T-cell (primary cell): ENCODE data around the gene GARRE1. TPM values are rescaled to one million over a fixed set of nuclear protein-coding genes. Genes with fewer than 3 reads are reported as not detected.

Experiments
- ATAC-seq, 4 experiments: fragments of 200-7000 bp in 3 of 4; fragments of 150-1000 bp in 1 of 4; cut with Tn5 transposase; replicated peaks in 1 of 4; 1 replicate in 3 of 4; 2 replicates in 1 of 4; pipeline ENCODE4 v1.10.0; 2021; ENCODE audit warnings: moderate library complexity in 3 of 4, mild to moderate bottlenecking in 2 of 4, moderate number of reproducible peaks in 1 of 4
- CTCF ChIA-PET, 2 donors: fragments of 300-600 bp; sonication (Branson Sonifier 250); formaldehyde crosslinking; loops; one replicate each; lab custom pipeline; 2022; ENCODE audit warnings: antibody characterized with exemption in 2 of 2; lab: Charles Lee
- POLR2A ChIA-PET, 2 donors: fragments of 300-600 bp; sonication (Branson Sonifier 250); formaldehyde crosslinking; loops; one replicate each; lab custom pipeline; 2022; ENCODE audit warnings: antibody characterized with exemption in 2 of 2; lab: Charles Lee
- DNase-seq, 35 experiments: peaks; one replicate each; pipeline versions ENCODE4 v3.0.0 to v3.0.0-alpha.2; 2013 to 2023
- H3K27ac ChIP-seq: one replicate; pipeline ENCODE4 v1.5.1; 2013; ENCODE audit warnings: low read length
- H3K27me3 ChIP-seq, 2 experiments: replicated peaks in 1 of 2; 1 replicate in 1 of 2; 2 replicates in 1 of 2; pipeline versions ENCODE4 v1.6.1 to v1.7.0; 2013; ENCODE audit warnings: low read length in 1 of 2, mixed read lengths in 1 of 2; ENCODE audit not compliant: control insufficient read depth in 2 of 2, insufficient read depth in 2 of 2; ENCODE audit errors: extremely low read depth in 1 of 2
- H3K36me3 ChIP-seq, 2 donors: 1 replicate in 1 of 2; 2 replicates in 1 of 2; pipeline versions ENCODE4 v1.6.1 to v1.7.0; 2013; ENCODE audit warnings: low read length in 1 of 2; ENCODE audit not compliant: control insufficient read depth in 2 of 2, insufficient read depth in 1 of 2; ENCODE audit errors: extremely low read depth in 1 of 2
- H3K4me1 ChIP-seq, 2 experiments: 1 replicate in 1 of 2; 2 replicates in 1 of 2; pipeline versions ENCODE4 v1.6.1 to v1.7.0; 2013; ENCODE audit warnings: low read length in 2 of 2, mixed read lengths in 1 of 2; ENCODE audit not compliant: insufficient read depth in 2 of 2, control insufficient read depth in 1 of 2; ENCODE audit errors: extremely low read depth in 1 of 2
- H3K4me3 ChIP-seq, 2 donors: 1 replicate in 1 of 2; 2 replicates in 1 of 2; pipeline versions ENCODE4 v1.5.1 to v1.7.0; 2013; ENCODE audit warnings: mild to moderate bottlenecking in 2 of 2, low read length in 1 of 2, moderate library complexity in 1 of 2; ENCODE audit not compliant: control insufficient read depth in 1 of 2; ENCODE audit errors: extremely low read depth in 1 of 2
- H3K9me3 ChIP-seq: 2 replicates; pipeline ENCODE4 v1.7.0; 2013
- H3K27ac Mint-ChIP-seq, 2 donors: one replicate each; pipeline ENCODE4 v1.8.0; 2020 to 2021; ENCODE audit warnings: mild to moderate bottlenecking in 2 of 2, mixed read lengths in 2 of 2
- H3K27me3 Mint-ChIP-seq, 2 donors: one replicate each; pipeline ENCODE4 v1.8.0; 2021 to 2022; ENCODE audit warnings: mixed read lengths in 2 of 2
- H3K36me3 Mint-ChIP-seq: one replicate; pipeline ENCODE4 v1.8.0; 2021; ENCODE audit warnings: mixed read lengths
- H3K4me1 Mint-ChIP-seq, 3 donors: one replicate each; pipeline ENCODE4 v1.8.0; 2020 to 2022; ENCODE audit warnings: mixed read lengths in 3 of 3, mild to moderate bottlenecking in 1 of 3
- H3K4me3 Mint-ChIP-seq, 3 donors: one replicate each; pipeline ENCODE4 v1.8.0; 2020 to 2022; ENCODE audit warnings: mild to moderate bottlenecking in 3 of 3, mixed read lengths in 3 of 3, moderate library complexity in 3 of 3
- H3K9me3 Mint-ChIP-seq, 3 donors: one replicate each; pipeline ENCODE4 v1.8.0; 2020 to 2022; ENCODE audit warnings: mixed read lengths in 3 of 3
- WGBS: methylation state at CpG from one replicate; pipeline ENCODE4 v1.1.5; 2013; ENCODE audit warnings: missing lambda C conversion rate; ENCODE audit not compliant: insufficient coverage; 5-methylcytosine and 5-hydroxymethylcytosine counted together
- total RNA-seq, 35 experiments: library from RNA in 6 of 35; stranded (reverse) in 6 of 35; fragments of 120-200 nt in 1 of 35; gene quantifications; one replicate each; pipeline versions ENCODE4 v1.2.1 to v1.2.4 and lab custom pipeline; 2013 to 2026

The GARRE1 gene
- total RNA-seq, 5 donors from 2014 or later (not counting 1 experiment from before 2014, with no cell fraction given) = 31.8 to 51.6 (median 34.8) TPM

DNA sequence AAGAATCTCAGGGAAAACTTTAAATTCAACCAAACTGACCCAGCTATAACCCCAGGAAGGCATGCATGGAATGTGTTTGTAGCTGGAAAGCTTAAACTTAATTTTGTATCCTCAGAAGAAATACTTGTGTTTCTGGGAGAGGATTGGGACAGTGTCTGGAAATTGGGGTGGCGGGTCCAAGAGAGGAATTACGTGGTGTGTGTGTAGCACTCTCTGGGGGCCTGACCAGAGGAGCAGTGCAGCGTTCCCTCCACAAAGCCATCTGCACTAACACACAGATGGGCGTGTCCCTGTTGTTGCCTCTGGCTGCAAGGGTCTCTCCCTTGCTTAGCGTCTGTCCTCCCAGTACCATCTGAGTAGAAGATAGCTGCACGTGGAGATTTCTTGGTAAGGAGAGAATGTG lies 6.4 kb downstream of the GARRE1 start:
- H3K4me1 ChIP-seq = peaks cover 20 to 37% of the 10 kb centered on the region in 2 experiments
- H3K27me3 ChIP-seq = no peaks in the 10 kb centered on the region
- H3K36me3 ChIP-seq = peaks cover 0 to 7% of the 10 kb centered on the region in 2 donors
- ChIA-PET POLR2A (interaction anchor here (0.5 to 1.2 kb wide), 4 partner anchors 9 to 73 kb away, joined by 3 to 6 read pairs (median 4); no protein-coding TSS in a partner anchor), CTCF (interaction anchor here in 1 of 2 donors (0.9 to 1.0 kb wide), 2 partner anchors 27 to 86 kb away, joined by 3 to 5 read pairs; no protein-coding TSS in a partner anchor)
- Mint-ChIP-seq H3K36me3 (peaks cover 13% of the 10 kb centered on the region), H3K27me3 (no peaks in the 10 kb centered on the region), H3K4me3 (no peak overlapping the region), H3K27ac (peak overlapping the region; percentile 38 to 73), H3K4me1 (peaks cover 68 to 73% (median 71%) of the 10 kb centered on the region in 3 donors), H3K9me3 (no peaks in the 10 kb centered on the region)
- DNase-seq (no peak), ATAC-seq (no peak)
- H3K4me3 ChIP-seq = no peak overlapping the region
- H3K9me3 ChIP-seq = no peaks in the 10 kb centered on the region
- no peak overlapping the region for H3K27ac ChIP-seq
- WGBS = 44% methylated on average over 1 of the region's 6 CpGs

- Histone ChIP-seq H3K36me3 (peaks cover 0 to 7% of the 10 kb centered on the region in 2 donors), H3K27me3 (no peaks in the 10 kb centered on the region), H3K27ac (no peak overlapping the region), H3K9me3 (no peaks in the 10 kb centered on the region), H3K4me1 (peaks cover 17 to 36% of the 10 kb centered on the region in 2 experiments), H3K4me3 (no peak overlapping the region)
- ChIA-PET CTCF (interaction anchor here in 1 of 2 donors (0.9 to 1.0 kb wide), 2 partner anchors 26 to 85 kb away, joined by 3 to 5 read pairs; no protein-coding TSS in a partner anchor), POLR2A (interaction anchor here (0.6 to 1.2 kb wide), 6 partner anchors 8 to 103 kb away, joined by 3 to 6 read pairs (median 3); no protein-coding TSS in a partner anchor)
- Mint-ChIP-seq H3K36me3 (peaks cover 15% of the 10 kb centered on the region), H3K4me3 (no peak overlapping the region), H3K4me1 (peaks cover 73 to 76% (median 74%) of the 10 kb centered on the region in 3 donors), H3K27ac (peak overlapping the region; percentile 38 to 73), H3K27me3 (no peaks in the 10 kb centered on the region), H3K9me3 (no peaks in the 10 kb centered on the region)
- DNase-seq (no peak), ATAC-seq (peak in 2 of 4 experiments; percentile 30 to 41)
- 89% methylated on average over 3 of the region's 6 CpGs for WGBS
Observed at GRCh38 chr19:34261334-34262109, 7.2 kb downstream of the GARRE1 start.

DNA sequence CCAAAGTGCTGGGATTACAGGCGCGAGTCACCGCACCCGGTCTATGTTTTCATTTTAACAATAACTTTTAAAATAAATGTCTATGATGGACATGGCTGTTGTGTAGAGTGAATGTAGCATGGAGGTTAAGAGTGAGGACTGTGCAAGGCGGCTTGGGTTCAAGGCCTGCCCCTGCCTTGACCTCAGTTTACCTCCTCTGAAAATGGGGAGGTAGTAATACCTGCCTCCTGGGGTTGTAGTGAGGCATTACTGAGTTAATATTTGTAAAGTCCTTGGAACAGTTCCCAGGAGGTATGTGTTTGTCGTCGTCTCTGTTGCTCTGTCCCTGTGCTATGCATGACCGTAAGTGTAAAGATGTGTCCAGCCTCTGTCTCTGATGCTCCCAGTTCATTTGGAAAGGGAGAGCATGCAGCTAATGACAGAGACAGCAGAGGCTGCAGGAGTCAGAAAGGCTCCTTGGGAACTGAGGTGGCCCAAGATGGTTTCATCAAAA lies 9.4 kb downstream of the GARRE1 start:
- peaks cover 14 to 49% of the 10 kb centered on the region in 2 experiments for H3K4me1 ChIP-seq
- peaks cover 0 to 7% of the 10 kb centered on the region in 2 donors for H3K36me3 ChIP-seq
- H3K27ac ChIP-seq = no peak overlapping the region
- POLR2A ChIA-PET = interaction anchor here in 1 of 2 donors (0.6 kb wide), 1 partner anchor 16 kb away, joined by 7 read pairs; no protein-coding TSS in a partner anchor
- no peak overlapping the region for H3K4me3 ChIP-seq
- Mint-ChIP-seq H3K36me3 (peaks cover 17% of the 10 kb centered on the region), H3K27ac (peak overlapping the region; percentile 55 to 62), H3K27me3 (no peaks in the 10 kb centered on the region), H3K4me3 (no peak overlapping the region), H3K9me3 (no peaks in the 10 kb centered on the region), H3K4me1 (peaks cover 67 to 71% (median 69%) of the 10 kb centered on the region in 3 donors)
- WGBS = 97% methylated on average over 4 of the region's 8 CpGs
- no peaks in the 10 kb centered on the region for H3K9me3 ChIP-seq
- CTCF ChIA-PET = no interaction called here
- ATAC-seq = no peak
- no peaks in the 10 kb centered on the region for H3K27me3 ChIP-seq
- no peak for DNase-seq

- ATAC-seq (no peak), DNase-seq (no peak)
- Mint-ChIP-seq H3K36me3 (peaks cover 14% of the 10 kb centered on the region), H3K9me3 (no peaks in the 10 kb centered on the region), H3K4me1 (peaks cover 70 to 74% (median 71%) of the 10 kb centered on the region in 3 donors), H3K4me3 (no peak overlapping the region), H3K27me3 (no peaks in the 10 kb centered on the region), H3K27ac (peak overlapping the region; percentile 59 to 79)
- H3K4me3 ChIP-seq = no peak overlapping the region
- CTCF ChIA-PET = no interaction called here
- H3K36me3 ChIP-seq = peaks cover 0 to 3% of the 10 kb centered on the region in 2 donors
- no peaks in the 10 kb centered on the region for H3K27me3 ChIP-seq
- H3K4me1 ChIP-seq = peaks cover 22 to 63% of the 10 kb centered on the region in 2 experiments
- WGBS = 100% methylated on average over 2 of the region's 6 CpGs
- no peak overlapping the region for H3K27ac ChIP-seq
- POLR2A ChIA-PET = no interaction called here
- H3K9me3 ChIP-seq = no peaks in the 10 kb centered on the region
Observed at GRCh38 chr19:34265221-34265650, 10.9 kb downstream of the GARRE1 start.

- peak overlapping the region; percentile 90 to 93 for H3K27ac Mint-ChIP-seq
- no peaks in the 10 kb centered on the region for H3K27me3 ChIP-seq
- ATAC-seq = no peak
- ChIA-PET CTCF (interaction anchor here (0.5 to 1.0 kb wide), 5 partner anchors 13 to 449 kb away, joined by 3 to 4 read pairs (median 3); no protein-coding TSS in a partner anchor), POLR2A (interaction anchor here (0.6 kb wide), 2 partner anchors 39 to 100 kb away, joined by 3 to 12 read pairs; no protein-coding TSS in a partner anchor)
- WGBS = no CpG with 5 or more reads among the region's 8 CpGs
- H3K9me3 Mint-ChIP-seq = no peaks in the 10 kb centered on the region
- H3K9me3 ChIP-seq = no peaks in the 10 kb centered on the region
- peak overlapping the region; percentile 34 to 72 (median 48) for H3K4me3 Mint-ChIP-seq
- peak overlapping the region; percentile 86 for H3K27ac ChIP-seq
- H3K36me3 ChIP-seq = no peaks in the 10 kb centered on the region
- peaks cover 36 to 76% of the 10 kb centered on the region in 2 experiments for H3K4me1 ChIP-seq
- H3K36me3 Mint-ChIP-seq = peaks cover 12% of the 10 kb centered on the region
- peak in 1 of 35 experiments; percentile 23 for DNase-seq
- no peaks in the 10 kb centered on the region for H3K27me3 Mint-ChIP-seq
- H3K4me3 ChIP-seq = no peak overlapping the region
- H3K4me1 Mint-ChIP-seq = peaks cover 80 to 86% (median 84%) of the 10 kb centered on the region in 3 donors
Observed at GRCh38 chr19:34269081-34269480, 14.7 kb downstream of the GARRE1 start.

GRCh38 chr19:34269489-34269888 lies 15.1 kb downstream of the GARRE1 start:
- Mint-ChIP-seq H3K4me3 (peak overlapping the region; percentile 43 to 72 (median 50)), H3K9me3 (no peaks in the 10 kb centered on the region), H3K4me1 (peaks cover 80 to 87% (median 86%) of the 10 kb centered on the region in 3 donors), H3K36me3 (peaks cover 14% of the 10 kb centered on the region), H3K27ac (peak overlapping the region; percentile 90 to 93), H3K27me3 (no peaks in the 10 kb centered on the region)
- Histone ChIP-seq H3K4me3 (peak overlapping the region in 1 of 2 donors; percentile 7), H3K36me3 (no peaks in the 10 kb centered on the region), H3K27ac (peak overlapping the region; percentile 86), H3K27me3 (no peaks in the 10 kb centered on the region), H3K9me3 (no peaks in the 10 kb centered on the region), H3K4me1 (peaks cover 37 to 79% of the 10 kb centered on the region in 2 experiments)
- peak in 1 of 35 experiments; percentile 28 for DNase-seq
- ATAC-seq = peak; percentile 2 to 18 (median 13)
- ChIA-PET CTCF (interaction anchor here (0.5 to 1.3 kb wide), 7 partner anchors 13 to 449 kb away, joined by 3 to 5 read pairs (median 4); no protein-coding TSS in a partner anchor), POLR2A (interaction anchor here (0.6 to 1.1 kb wide), 4 partner anchors 9 to 99 kb away, joined by 3 to 12 read pairs (median 4); no protein-coding TSS in a partner anchor)
- WGBS = no CpG with 5 or more reads among the region's 2 CpGs
